HUES64 (cell line): ENCODE data around the gene TNFSF13.
"Not testable (repeated sequence)": the region's sequence is repeated elsewhere in the genome, so short reads cannot be mapped to it uniquely, and the experiment has no call there.

Experiments
- H3K27ac ChIP-seq: 2 replicates; pipeline ENCODE4 v1.7.0; 2013; ENCODE audit warnings: low read depth, low read length, inconsistent platforms
- H3K27me3 ChIP-seq: 2 replicates; pipeline ENCODE4 v1.6.1; 2013; ENCODE audit warnings: mild to moderate bottlenecking, low read length; ENCODE audit not compliant: insufficient read depth
- H3K36me3 ChIP-seq: 2 replicates; pipeline ENCODE4 v1.6.1; 2013; ENCODE audit warnings: mild to moderate bottlenecking, low read length; ENCODE audit not compliant: insufficient read depth
- H3K4me1 ChIP-seq: 2 replicates; pipeline ENCODE4 v1.6.1; 2013; ENCODE audit warnings: mild to moderate bottlenecking, low read length, moderate library complexity; ENCODE audit not compliant: insufficient read depth
- H3K4me3 ChIP-seq: 2 replicates; pipeline ENCODE4 v1.5.1; 2013; ENCODE audit warnings: mild to moderate bottlenecking, low read length, moderate library complexity
- H3K9ac ChIP-seq: 2 replicates; pipeline ENCODE4 v1.6.1; 2013; ENCODE audit warnings: mild to moderate bottlenecking, low read depth, low read length
- H3K9me3 ChIP-seq: 2 replicates; pipeline ENCODE4 v1.6.1; 2013; ENCODE audit warnings: low read depth, low read length; ENCODE audit not compliant: insufficient read depth
- WGBS: fragments of 150-250, 120-280 bp; methylation state at CpG from one replicate; pipeline ENCODE4 v1.1.7; 2013; ENCODE audit warnings: missing lambda C conversion rate; 5-methylcytosine and 5-hydroxymethylcytosine counted together

TNFSF13 gene

DNA sequence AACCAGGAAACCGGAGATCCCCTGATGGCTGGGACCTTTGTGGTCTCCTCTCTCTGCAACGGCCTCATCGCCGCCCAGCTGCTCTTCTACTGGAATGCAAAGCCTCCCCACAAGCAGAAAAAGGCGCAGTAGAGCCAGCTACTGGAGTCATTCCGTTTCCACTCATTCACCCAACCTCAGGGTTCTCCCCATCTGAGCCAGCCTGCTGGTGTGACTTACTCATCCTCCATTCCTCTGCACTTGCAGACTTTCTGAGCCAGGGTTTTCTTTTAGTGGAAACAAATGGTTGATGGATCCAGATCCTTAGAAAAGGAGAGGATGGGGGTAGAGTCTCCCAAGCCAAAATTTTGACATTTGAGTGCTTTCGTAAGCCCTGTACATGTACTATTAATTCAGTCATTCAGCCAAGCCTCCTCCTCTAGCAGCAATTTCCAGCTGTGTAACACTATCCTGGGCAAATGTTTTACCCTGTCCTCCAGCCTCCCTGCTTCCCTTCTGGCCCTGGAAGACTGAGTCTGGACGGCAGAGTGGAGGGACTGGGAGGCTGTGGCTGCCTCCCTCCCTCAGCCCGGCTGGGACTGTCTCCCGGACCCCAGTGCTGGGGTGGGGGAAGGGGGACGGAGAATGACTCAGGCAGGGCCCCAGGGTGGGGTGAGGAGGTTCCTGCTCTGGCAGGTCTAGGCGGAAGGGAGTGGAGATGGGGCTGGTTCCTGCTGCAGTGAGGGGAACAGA, 29.0 kb downstream of the TNFSF13 start:
- peaks cover 36% of the 10 kb centered on the region for H3K36me3 ChIP-seq

GRCh38 chr17:7588553-7589203, 30.1 kb downstream of the TNFSF13 start:
- H3K9ac ChIP-seq, result peak overlapping the region; percentile 76
- peak overlapping the region; percentile 72 for H3K4me3 ChIP-seq
- peaks cover 47% of the 10 kb centered on the region for H3K36me3 ChIP-seq

More for the DNA sequence above, 29.0 kb downstream of the TNFSF13 start:
- WGBS, result 74% methylated on average over 12 of the region's 12 CpGs
- no peak overlapping the region for H3K27ac ChIP-seq
- H3K27me3 ChIP-seq, result no peaks in the 10 kb centered on the region
- H3K4me1 ChIP-seq, result peaks cover 14% of the 10 kb centered on the region
- no peak overlapping the region for H3K9ac ChIP-seq
- H3K4me3 ChIP-seq, result peak overlapping the region; percentile 72
- no peaks in the 10 kb centered on the region for H3K9me3 ChIP-seq

DNA sequence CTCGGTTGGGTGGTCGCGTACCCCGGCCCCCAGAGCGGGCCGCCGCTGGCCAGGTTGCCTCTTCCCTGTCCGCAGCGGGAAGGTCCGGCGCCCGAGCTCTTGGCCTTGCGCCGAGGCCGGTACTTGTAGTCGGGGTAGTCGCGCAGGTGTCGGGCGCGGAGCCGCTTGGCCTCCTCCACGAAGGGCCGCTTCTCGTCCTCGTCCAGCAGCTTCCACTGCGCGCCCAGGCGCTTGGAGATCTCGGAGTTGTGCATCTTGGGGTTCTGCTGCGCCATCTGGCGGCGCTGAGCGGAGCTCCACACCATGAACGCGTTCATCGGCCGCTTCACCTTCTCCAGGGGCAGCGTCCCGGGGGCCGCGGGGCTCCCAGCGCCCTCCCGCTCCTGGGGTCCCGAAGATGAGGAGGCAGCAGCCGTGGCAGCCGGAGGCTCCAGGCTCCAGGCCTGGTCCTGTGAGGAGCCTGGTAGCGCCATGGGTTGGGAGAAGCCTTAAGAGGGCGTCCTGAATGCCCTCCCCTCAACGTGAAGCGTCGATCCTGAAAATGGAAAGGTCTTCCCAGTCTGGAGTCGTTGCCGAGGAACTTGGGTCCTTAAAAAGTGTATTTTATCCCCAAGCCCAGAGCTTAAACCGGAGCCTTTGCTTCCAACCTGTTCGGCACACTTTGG, 30.8 kb downstream of the TNFSF13 start:
- Histone ChIP-seq H3K9me3 (no peaks in the 10 kb centered on the region), H3K27me3 (no peaks in the 10 kb centered on the region), H3K36me3 (peaks cover 54% of the 10 kb centered on the region), H3K4me1 (peaks cover 14% of the 10 kb centered on the region), H3K4me3 (peak overlapping the region; percentile 72), H3K27ac (peak overlapping the region; percentile 81), H3K9ac (peak overlapping the region; percentile 76)
- 31% methylated on average over 56 of the region's 56 CpGs for WGBS

More at GRCh38 chr17:7588553-7589203, 30.1 kb downstream of the TNFSF13 start:
- Histone ChIP-seq H3K27me3 (no peaks in the 10 kb centered on the region), H3K27ac (peak overlapping the region; percentile 81; the same call in 1 of the 2 replicates), H3K4me1 (peaks cover 14% of the 10 kb centered on the region), H3K9me3 (no peaks in the 10 kb centered on the region)
- 71% methylated on average over 30 of the region's 30 CpGs for WGBS

DNA sequence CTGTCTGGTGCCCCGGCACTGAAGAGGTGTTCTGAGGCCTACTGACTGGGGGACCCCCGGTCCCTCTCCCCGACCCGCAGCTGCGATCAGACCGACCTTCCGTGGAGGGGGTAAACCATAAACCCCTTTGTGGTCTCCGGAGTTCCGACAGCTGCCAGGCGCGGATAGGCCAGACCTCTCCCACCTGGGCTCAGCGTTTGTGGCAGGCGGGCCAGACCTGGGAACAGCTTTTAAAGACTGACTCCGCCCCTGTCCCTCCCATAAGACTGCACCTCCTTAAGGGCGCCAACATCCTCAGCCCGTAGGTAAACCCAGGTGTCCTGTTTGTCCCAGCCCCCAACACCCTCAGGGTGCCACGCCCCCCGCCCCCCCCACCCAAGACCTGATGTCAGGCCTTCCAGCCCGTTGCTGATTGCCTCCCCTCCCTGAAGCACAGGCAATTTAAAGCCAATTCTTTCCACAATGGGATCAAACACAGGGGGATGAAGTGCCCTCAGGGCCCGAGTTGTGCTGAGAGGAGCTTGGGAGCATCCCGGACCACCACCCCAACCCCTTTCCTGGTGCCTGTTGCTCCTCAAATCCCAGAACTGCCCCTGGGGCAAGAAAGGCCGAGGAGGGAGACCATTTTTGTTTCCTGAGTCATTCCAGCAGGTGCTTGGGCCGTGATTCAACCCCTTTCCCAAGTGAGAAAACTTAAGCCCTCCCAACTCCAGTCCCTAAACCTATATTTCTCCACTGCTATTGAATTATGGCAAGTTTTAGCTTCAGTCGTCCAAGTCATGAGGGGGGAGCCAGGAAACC, 31.5 kb downstream of the TNFSF13 start, which contains the start of gene SOX15:
TSS of gene SOX15 (minus strand) at position 204 of the 801 bp plus-strand sequence. CDS start 418 bp downstream, outside the sequence.
- peak within 1 kb of the TSS; percentile 72 for H3K4me3 ChIP-seq
- H3K36me3 ChIP-seq, result peaks cover 60% of the 10 kb centered on the region
- no peaks in the 10 kb centered on the region for H3K27me3 ChIP-seq
- H3K4me1 ChIP-seq, result peaks cover 14% of the 10 kb centered on the region
- H3K27ac ChIP-seq, result peak within 1 kb of the TSS; percentile 95
- WGBS, result 32% methylated on average over 24 of the region's 24 CpGs
- peak within 1 kb of the TSS; percentile 76 for H3K9ac ChIP-seq
- no peaks in the 10 kb centered on the region for H3K9me3 ChIP-seq

DNA sequence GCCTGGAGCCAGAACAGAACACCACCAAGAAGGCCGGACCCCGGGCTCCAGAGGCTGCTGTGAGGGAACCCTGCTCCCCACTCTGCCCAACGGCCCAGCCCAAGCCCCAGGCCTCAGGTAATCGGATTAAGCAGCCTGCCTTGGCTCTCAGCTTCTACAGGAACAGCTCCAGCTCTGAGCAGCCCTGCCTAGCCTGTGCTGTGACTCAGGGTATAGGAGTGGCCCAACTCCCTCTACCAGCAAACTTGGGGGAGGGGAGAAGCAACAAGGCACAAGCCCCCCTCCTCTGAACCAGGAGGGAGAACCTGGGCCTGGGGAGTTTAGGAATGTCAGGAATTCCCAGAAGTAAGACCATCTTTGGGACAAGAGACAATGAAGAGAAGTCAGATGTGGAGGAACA, 32.2 kb downstream of the TNFSF13 start:
- Histone ChIP-seq H3K9ac (peak overlapping the region; percentile 76), H3K36me3 (peaks cover 63% of the 10 kb centered on the region), H3K27ac (peak overlapping the region; percentile 95), H3K4me3 (peak overlapping the region; percentile 32), H3K4me1 (peaks cover 14% of the 10 kb centered on the region), H3K9me3 (no peaks in the 10 kb centered on the region), H3K27me3 (no peaks in the 10 kb centered on the region)
- 55% methylated on average over 4 of the region's 4 CpGs for WGBS

- Histone ChIP-seq H3K27me3 (no peaks in the 10 kb centered on the region), H3K36me3 (peaks cover 65% of the 10 kb centered on the region), H3K4me1 (peaks cover 14% of the 10 kb centered on the region), H3K4me3 (no peak overlapping the region), H3K27ac (peak overlapping the region; percentile 95), H3K9ac (peak overlapping the region; percentile 76; the same call in 1 of the 2 replicates), H3K9me3 (no peaks in the 10 kb centered on the region)
- WGBS, result 96% methylated on average over 2 of the region's 5 CpGs
Observed at GRCh38 chr17:7591596-7591995, 33.0 kb downstream of the TNFSF13 start.

DNA sequence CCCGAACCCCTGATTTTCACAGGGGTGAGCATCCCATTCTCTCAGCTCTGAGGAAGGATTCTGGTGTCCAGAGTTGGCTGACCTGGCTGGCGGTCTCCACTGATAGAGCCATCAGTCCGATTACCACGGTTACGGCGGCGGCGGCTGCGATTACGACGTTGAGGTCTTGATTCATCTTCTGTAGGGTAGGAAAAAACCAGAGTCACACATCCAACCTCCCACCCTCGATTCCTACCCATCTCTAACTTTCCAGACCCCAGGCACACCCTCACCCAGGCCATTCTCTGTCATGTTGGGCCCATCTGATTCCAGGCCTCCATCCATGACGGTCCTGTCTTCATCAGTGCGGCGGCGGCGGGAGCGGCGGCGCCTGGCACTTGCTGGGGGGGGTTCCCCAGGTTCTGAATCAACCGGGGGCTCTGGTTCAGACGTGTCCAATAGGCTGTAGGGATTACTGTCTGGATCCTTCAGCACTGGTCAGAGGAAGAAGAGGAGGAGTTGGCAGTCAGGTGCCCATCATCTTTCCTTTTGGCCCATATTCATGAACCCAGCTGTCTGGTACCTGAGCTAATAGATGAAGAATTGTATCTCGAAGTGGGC, 34.0 kb downstream of the TNFSF13 start:
- Histone ChIP-seq H3K4me3 (no peak overlapping the region), H3K9ac (no peak overlapping the region), H3K27ac (no peak overlapping the region), H3K27me3 (no peaks in the 10 kb centered on the region), H3K9me3 (no peaks in the 10 kb centered on the region), H3K36me3 (peaks cover 64% of the 10 kb centered on the region), H3K4me1 (peaks cover 14% of the 10 kb centered on the region)
- WGBS, result 95% methylated on average over 23 of the region's 23 CpGs

DNA sequence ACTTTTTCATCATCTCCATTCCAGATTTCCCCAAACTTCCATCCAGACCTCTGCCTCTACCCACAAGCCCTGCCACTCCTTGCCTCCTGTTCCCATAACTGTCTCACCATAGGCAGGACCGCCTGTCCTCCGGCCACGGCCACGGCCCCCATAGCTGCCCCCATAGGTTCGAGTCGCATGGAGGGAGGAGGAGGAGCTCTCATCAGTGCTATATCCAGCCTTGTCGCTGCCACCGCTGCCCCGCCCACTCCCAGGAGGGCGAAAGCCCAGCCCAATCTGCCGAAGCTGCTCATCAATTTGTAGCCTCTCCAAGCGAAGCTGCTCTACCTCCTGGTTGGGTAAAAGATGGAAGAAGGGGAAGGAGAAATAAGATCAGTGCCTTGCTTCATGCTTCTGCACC, 34.7 kb downstream of the TNFSF13 start:
- H3K27me3 ChIP-seq, result no peaks in the 10 kb centered on the region
- H3K9me3 ChIP-seq, result no peaks in the 10 kb centered on the region
- H3K4me3 ChIP-seq, result no peak overlapping the region
- peaks cover 60% of the 10 kb centered on the region for H3K36me3 ChIP-seq
- H3K4me1 ChIP-seq, result peaks cover 14% of the 10 kb centered on the region
- H3K9ac ChIP-seq, result no peak overlapping the region
- no peak overlapping the region for H3K27ac ChIP-seq
- WGBS, result 90% methylated on average over 12 of the region's 12 CpGs

GRCh38 chr17:7597561-7597960, 39.0 kb downstream of the TNFSF13 start:
- not testable (repeated sequence) for H3K27ac ChIP-seq, H3K4me3 ChIP-seq, H3K9ac ChIP-seq, H3K4me1 ChIP-seq, H3K9me3 ChIP-seq, H3K27me3 ChIP-seq
- H3K36me3 ChIP-seq, result peaks cover 83% of the 10 kb centered on the region
- WGBS, result 88% methylated on average over 5 of the region's 5 CpGs

DNA sequence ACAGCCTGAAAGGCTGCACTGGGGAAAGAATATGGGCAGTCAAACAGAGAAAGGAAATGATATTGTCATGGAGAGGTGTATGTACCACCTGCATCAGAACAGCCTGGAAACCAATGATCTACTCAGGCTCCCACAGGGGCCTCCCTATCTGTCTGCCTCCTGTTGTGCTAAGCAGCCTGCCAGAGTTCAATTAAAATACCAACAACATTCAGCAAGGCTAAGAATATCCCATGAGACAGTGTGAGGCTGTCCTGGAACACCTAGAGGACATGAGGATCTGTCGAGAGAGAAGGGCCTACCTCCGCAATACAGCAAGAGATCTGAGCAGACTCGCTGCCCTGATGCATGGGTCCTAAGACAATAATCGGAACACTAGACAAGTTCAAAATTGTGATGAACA, 47.7 kb downstream of the TNFSF13 start:
- H3K4me3 ChIP-seq, result no peak overlapping the region
- peaks cover 63% of the 10 kb centered on the region for H3K36me3 ChIP-seq
- H3K27me3 ChIP-seq, result no peaks in the 10 kb centered on the region
- H3K9ac ChIP-seq, result no peak overlapping the region
- H3K9me3 ChIP-seq, result no peaks in the 10 kb centered on the region
- WGBS, result 98% methylated on average over 4 of the region's 4 CpGs
- H3K4me1 ChIP-seq, result no peaks in the 10 kb centered on the region
- no peak overlapping the region for H3K27ac ChIP-seq
